Chondrocyte (in vitro differentiated cells): ENCODE results near the gene ZNF653. TPM values are rescaled to one million over a fixed set of nuclear protein-coding genes. Genes with fewer than 3 reads are reported as not detected.
A peak's percentile ranks its signal among the peaks of the same experiment; 100 is the strongest.
"Not testable (repeated sequence)": the region's sequence is repeated elsewhere in the genome, so short reads cannot be mapped to it uniquely, and the experiment has no call there.

Experiments used
- DNase-seq: peaks from one replicate; pipeline ENCODE4 v3.0.0; 2021; ENCODE audit warnings: mixed read lengths, low spot score
- H3K27ac Mint-ChIP-seq: one replicate; pipeline ENCODE4 v1.8.0; 2021; ENCODE audit warnings: mild to moderate bottlenecking, moderate library complexity, mixed read lengths; ENCODE audit not compliant: unreplicated experiment
- H3K27me3 Mint-ChIP-seq: 2 replicates; pipeline ENCODE4 v1.8.0; 2021; ENCODE audit warnings: low read depth, mixed read lengths
- H3K36me3 Mint-ChIP-seq: 2 replicates; pipeline ENCODE4 v1.8.0; 2021; ENCODE audit warnings: low read depth, mixed read lengths
- H3K4me1 Mint-ChIP-seq: 2 replicates; pipeline ENCODE4 v1.8.0; 2021; ENCODE audit warnings: low read depth, mild to moderate bottlenecking, mixed read lengths
- H3K4me3 Mint-ChIP-seq: one replicate; pipeline ENCODE4 v1.8.0; 2021; ENCODE audit warnings: mild to moderate bottlenecking, moderate library complexity, mixed read lengths; ENCODE audit not compliant: unreplicated experiment
- H3K9me3 Mint-ChIP-seq: 2 replicates; pipeline ENCODE4 v1.8.0; 2021; ENCODE audit warnings: low read depth, mixed read lengths
- total RNA-seq: library from RNA; stranded (reverse); gene quantifications from 3 replicates; pipeline ENCODE4 v1.2.1, GENCODE V29; 2021
- TF ChIP-seq, protein P1 (sequence below): fragments of 200-600 bp; sonication (generic); IDR thresholded peaks from 2 replicates; pipeline ENCODE4 v1.5.0; 2021; ENCODE audit warnings: antibody characterized with exemption, mild to moderate bottlenecking, moderate library complexity

ZNF653 gene
- total RNA-seq, 1 donor from 2014 or later: 8.2 TPM

DNA sequence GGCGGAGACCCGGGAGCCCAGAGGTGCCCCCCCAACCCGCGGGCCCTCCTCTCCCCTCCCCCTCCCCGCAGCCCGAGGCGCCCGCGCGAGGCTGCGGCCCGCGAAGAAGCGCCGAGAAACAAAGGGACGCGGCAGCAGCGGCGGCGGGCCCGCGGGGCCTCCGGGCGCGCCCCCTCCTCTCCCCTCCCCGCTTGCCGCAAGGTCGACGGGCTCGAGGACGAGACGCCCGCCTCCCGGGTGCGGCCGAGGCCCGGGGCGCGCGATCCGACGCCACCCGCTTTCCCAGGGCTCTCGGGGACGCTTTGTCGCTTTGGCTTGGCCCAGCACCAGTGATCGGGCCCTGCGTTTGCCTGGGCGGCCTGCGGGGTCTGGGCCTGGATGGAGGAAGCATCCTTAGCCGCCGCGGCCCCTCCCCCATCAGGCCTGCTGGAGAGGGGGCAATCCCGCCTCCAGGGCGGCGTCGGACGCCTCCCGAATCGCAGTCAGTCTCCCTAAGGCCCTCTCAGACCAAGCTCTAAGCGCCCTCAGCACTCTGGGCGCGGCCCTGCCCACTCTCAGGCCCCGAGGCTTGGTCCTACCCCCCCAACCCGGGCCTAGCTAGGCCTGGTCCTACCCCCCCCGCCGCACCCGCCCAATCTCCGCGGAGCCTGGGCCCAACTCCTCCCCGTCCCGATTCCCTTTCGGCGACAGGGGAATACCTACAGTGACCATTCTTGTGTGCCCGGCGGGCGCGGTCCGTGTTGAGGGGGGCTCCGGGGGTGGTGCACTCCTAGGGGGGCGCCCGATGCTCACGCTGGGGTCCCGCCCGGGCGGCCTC is 25.5 kb downstream of the ZNF653 start:
- H3K27ac Mint-ChIP-seq: no peak overlapping the region
- H3K4me3 Mint-ChIP-seq: no peak overlapping the region
- TF ChIP-seq, protein P1, sequence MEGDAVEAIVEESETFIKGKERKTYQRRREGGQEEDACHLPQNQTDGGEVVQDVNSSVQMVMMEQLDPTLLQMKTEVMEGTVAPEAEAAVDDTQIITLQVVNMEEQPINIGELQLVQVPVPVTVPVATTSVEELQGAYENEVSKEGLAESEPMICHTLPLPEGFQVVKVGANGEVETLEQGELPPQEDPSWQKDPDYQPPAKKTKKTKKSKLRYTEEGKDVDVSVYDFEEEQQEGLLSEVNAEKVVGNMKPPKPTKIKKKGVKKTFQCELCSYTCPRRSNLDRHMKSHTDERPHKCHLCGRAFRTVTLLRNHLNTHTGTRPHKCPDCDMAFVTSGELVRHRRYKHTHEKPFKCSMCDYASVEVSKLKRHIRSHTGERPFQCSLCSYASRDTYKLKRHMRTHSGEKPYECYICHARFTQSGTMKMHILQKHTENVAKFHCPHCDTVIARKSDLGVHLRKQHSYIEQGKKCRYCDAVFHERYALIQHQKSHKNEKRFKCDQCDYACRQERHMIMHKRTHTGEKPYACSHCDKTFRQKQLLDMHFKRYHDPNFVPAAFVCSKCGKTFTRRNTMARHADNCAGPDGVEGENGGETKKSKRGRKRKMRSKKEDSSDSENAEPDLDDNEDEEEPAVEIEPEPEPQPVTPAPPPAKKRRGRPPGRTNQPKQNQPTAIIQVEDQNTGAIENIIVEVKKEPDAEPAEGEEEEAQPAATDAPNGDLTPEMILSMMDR: no peak
- peaks cover 26% of the 10 kb centered on the region for H3K27me3 Mint-ChIP-seq
- peaks cover 3% of the 10 kb centered on the region for H3K36me3 Mint-ChIP-seq
- no peaks in the 10 kb centered on the region for H3K9me3 Mint-ChIP-seq
- peaks cover 13% of the 10 kb centered on the region for H3K4me1 Mint-ChIP-seq
- no peak for DNase-seq

DNA sequence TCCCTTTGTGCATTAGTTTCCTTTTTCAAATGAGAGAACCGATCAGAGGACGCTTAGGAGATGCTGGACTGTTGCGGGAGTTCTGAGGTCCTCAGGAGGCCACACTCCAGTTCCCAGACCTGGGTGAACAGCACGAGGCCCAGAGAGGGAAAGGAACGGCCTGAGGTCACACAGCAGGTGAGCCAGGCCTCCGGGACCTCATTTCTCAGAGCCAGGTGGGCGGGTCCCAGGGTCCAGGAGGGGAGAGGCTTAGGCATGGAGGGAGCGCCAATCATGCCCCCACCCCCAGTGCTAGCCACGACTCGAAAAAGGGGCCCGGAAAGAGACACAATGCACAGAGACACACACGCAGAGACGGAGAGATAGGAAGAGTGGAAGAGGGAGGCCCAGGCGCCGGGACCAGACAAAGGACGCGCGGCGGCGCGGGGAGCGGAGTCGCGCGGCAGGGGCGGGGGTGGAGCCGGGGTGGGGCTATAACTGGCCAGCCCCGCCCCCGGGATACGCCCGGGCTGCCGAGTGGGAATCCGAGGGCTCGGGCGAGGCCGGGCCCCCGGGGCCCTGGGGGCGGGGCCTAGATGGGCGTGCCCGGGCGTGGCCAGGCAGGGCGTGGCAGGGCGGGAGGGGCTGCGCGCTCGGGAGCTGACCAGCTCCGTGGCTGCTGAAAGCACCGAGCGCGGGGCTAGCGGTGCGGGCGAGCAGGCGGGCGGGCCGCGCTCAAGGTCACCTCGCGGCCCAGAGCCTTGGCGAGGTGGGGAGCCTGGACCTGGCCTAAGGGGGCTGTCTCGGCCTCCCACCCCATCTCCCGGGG is 26.3 kb downstream of the ZNF653 start:
- H3K4me3 Mint-ChIP-seq: peak overlapping the region; percentile 48
- no peaks in the 10 kb centered on the region for H3K9me3 Mint-ChIP-seq
- peaks cover 3% of the 10 kb centered on the region for H3K36me3 Mint-ChIP-seq
- H3K27me3 Mint-ChIP-seq: peaks cover 26% of the 10 kb centered on the region
- no peak for DNase-seq
- peaks cover 13% of the 10 kb centered on the region for H3K4me1 Mint-ChIP-seq
- TF ChIP-seq, protein P1: no peak
- no peak overlapping the region for H3K27ac Mint-ChIP-seq

DNA sequence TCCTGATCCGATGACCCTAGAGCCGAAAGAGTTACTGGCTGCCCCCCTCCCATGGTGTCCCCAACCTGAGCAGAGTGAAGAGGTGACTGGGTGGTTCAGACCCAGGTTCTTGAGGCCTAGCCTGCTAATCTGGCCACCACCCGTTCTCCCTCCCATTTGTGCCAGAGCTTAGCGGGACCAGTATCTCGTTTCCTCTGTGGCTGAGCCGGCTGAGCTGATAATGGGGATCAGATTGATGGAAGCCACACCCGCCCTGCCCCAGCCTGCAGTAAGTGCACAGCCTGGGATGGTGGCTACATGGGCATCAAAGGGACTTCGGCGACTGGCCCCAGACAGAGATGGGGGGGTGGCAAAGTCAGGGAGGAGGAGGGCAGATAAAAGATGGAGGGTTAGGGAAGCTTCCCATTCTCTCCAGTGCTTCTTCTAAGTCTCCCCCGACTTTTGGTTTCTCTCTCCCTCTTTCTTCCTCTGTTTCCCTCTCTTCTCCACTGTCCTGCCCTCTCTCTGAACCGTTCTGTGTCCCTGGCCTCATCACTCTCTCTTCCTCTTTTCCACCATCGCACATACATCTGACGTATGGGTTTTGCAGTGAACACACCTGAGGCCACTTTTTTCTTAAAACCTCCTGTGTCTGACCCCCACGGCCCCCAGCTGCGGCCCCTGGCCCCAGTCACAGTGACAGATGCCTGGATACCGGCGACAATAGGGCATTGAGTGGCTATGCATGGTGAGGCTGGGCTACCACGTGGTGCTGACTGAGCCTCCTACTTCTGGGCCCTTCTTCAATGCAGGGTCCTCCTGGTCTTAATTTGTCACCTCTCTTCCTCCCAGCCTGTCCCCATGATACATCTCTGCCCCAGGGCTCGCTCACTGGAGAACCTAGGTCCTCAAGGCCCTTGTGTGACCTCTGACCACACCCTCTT is 27.2 kb downstream of the ZNF653 start:
- no peak overlapping the region for H3K4me3 Mint-ChIP-seq
- peaks cover 13% of the 10 kb centered on the region for H3K4me1 Mint-ChIP-seq
- no peaks in the 10 kb centered on the region for H3K9me3 Mint-ChIP-seq
- H3K36me3 Mint-ChIP-seq: no peaks in the 10 kb centered on the region
- H3K27ac Mint-ChIP-seq: no peak overlapping the region
- no peak for DNase-seq
- TF ChIP-seq, protein P1: no peak
- peaks cover 27% of the 10 kb centered on the region for H3K27me3 Mint-ChIP-seq

DNA sequence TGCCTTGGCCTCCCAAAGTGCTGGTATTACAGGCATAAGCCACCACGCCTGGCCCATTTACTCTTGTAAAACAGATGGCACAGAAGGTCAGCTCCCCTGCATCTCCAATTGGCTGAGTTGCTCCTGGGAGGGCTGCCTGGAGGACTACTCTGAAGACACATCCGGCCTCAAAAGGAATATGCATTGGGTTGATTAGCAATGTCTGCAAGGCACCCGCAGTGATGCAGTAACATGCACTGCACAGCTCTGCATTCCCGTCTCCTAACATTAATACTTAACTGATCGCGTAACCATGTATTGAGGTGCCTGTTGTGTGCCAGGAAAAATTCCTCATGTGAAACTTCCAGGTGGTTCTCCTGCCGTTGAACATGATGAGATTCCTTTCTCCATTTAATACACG is 29.8 kb downstream of the ZNF653 start:
- TF ChIP-seq, protein P1: no peak
- H3K4me1 Mint-ChIP-seq: peaks cover 4% of the 10 kb centered on the region
- no peaks in the 10 kb centered on the region for H3K36me3 Mint-ChIP-seq
- peaks cover 21% of the 10 kb centered on the region for H3K27me3 Mint-ChIP-seq
- H3K4me3 Mint-ChIP-seq: no peak overlapping the region
- no peak overlapping the region for H3K27ac Mint-ChIP-seq
- H3K9me3 Mint-ChIP-seq: no peaks in the 10 kb centered on the region
- DNase-seq: no peak

DNA sequence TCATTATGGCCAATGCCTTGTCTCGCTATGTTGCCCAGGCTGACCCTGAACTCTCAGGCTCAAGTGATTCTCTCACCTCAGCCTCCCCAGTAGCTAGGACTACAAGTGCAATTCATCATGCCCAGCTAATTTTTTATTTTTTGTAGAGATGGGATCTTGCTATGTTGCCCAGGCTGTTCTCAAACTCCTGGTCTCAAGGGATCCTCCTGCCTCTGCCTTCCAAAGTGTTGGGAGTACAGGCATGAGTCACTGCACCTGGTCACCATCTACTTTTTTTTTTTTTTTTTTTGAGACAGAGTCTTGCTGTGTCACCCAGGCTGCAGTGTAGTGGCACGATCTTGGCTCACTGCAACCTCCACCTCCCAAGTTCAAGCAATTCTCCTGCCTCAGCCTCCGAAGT is 30.3 kb downstream of the ZNF653 start:
- H3K4me1 Mint-ChIP-seq, H3K27ac Mint-ChIP-seq, H3K9me3 Mint-ChIP-seq, H3K4me3 Mint-ChIP-seq, DNase-seq, H3K36me3 Mint-ChIP-seq: not testable (repeated sequence)
- H3K27me3 Mint-ChIP-seq: peaks cover 21% of the 10 kb centered on the region
